Hepatic stellate cell (primary cell): ENCODE data around the gene CD164.
"Not testable (repeated sequence)": the region's sequence is repeated elsewhere in the genome, so short reads cannot be mapped to it uniquely, and the experiment has no call there.

Experiments used
- DNase-seq: peaks from one replicate; pipeline ENCODE4 v3.0.0; 2011; ENCODE audit warnings: low spot score

CD164 gene

DNA sequence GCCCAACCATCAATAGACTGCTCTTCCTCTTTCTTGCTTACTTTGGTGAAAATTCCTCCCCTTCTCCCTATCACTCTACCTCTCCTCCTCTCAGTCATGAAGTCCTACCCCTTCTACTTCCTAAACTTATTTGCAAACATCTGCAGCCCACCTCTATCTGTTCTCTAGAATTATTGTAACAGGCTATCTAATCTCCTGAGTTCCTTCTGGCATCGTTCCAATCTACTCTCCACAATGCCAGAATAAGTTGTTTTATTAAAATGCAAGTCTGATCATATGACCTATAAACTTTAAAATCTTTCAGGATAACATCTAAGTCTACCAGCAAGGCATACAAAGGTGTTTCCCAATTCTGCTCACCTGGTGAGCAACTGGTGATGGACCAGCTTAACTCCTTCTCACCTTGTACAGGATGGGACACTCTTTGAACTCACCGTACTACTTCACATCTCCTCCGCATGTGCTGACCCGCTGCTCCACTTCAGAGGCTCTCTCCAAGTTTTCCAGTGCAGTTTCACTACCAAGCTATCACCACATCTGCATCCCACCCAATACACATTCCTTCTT, 7.9 kb downstream of the CD164 start:
- DNase-seq: no peak

DNA sequence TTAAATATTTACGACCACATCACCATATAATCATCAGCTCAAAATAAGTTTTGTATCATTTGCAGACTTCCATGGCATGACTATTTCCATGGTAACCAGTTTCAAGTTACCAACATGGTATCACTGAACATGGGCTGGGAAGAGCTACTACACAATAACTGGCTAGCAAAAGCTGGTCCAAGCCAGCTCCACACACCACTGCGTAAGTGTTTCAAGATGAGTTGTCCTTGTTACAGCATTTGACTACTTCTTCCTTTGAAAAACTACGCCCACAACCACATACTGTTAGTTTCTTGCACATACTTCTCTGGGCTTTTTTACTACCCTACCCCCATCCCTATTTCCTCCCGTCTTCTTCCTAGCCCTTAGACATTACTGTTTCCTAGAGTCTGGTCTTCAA, 8.5 kb downstream of the CD164 start:
- DNase-seq: no peak

DNA sequence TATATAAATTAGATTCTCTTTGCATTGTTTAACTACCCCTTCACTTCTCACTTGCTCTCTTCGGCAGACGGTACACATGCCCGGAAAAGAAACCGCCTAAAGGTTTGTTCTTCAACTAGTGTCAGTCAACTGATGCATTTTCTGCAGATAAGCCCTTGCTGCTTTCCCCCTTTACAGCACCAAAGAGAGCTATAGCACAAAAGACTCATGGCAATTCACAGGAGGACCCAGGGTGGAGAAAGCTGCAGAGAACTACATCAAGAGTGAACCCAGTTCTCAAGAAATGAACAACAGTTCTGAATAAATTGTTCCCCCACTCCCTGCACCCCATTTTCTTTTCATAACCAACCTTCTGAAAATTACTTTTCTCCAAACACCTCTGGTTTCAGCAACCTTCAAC, 8.9 kb downstream of the CD164 start:
- DNase-seq: no peak

DNA sequence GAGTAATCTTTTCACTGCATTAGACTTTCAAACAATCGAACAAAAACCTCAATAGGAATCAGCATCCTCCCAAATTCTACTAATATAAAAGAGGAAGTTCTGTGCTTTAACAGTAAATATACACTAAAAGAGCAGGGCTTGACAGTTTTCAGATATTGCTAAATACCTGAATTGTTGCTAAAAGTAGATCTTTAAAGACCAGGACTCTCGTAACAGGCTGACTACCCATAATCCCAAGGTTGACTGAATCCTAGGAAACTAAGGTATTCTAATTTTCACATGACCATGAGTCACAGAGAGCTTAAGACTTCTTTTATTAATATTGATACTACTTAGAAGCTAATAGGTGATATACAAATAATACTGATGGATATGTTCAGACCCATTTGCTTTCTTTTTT, 10.1 kb downstream of the CD164 start:
- no peak for DNase-seq

DNA sequence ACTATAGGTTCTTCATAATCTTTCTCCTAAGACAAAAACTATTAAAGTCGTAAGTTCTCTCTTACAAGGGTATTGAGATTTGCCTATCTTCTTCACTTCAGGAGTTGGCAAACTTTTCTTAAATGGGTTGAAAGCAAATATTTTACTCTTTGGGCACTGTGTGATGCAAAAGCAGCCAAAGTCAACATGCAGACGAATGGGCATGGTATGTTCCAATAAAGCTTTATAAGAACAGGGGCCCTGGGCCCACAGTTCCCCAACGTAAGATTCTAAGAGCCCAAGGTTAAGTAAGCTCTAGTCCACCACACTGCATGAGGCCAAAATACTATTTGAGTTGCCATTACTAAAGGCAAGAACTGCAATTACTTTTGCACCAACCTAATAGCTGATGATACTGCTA, 11.5 kb downstream of the CD164 start:
- DNase-seq: no peak

DNA sequence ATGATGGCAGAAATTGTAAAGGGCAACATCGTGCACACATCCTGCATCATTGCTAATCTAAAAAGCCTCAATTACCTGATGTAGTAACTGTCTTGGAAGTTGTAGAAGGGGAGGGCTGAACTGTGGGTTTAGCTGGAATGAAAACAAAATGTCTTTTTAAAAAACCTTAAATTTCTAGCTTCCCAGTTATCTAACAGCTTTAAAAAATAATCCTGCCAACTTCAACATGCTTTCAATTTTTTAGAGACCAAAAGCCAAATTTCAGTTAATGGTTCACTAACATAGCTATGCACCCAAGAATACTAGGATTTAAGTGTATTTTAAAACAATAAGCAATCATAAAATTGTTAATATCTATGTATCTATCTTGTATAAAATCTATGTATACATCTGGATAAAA, 11.9 kb downstream of the CD164 start:
- DNase-seq: no peak

DNA sequence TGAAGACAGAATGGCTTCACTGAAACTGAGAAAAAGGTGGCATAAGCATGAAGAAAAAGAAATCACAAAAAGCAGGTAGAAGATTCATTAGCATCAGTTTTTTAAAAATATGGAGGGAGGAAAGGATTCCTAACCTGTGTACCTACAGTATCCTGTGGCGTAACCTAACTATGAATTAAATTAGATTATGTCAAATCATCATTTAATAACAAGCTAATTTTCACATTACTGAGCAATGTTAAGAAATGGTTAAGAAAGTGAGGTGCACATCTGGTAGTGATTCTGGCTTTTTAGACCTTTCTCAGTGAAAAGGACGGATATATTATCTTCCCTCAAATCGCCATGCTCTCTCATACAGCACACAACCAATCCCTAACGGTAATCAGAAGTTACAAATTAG, 12.5 kb downstream of the CD164 start:
- DNase-seq: no peak

DNA sequence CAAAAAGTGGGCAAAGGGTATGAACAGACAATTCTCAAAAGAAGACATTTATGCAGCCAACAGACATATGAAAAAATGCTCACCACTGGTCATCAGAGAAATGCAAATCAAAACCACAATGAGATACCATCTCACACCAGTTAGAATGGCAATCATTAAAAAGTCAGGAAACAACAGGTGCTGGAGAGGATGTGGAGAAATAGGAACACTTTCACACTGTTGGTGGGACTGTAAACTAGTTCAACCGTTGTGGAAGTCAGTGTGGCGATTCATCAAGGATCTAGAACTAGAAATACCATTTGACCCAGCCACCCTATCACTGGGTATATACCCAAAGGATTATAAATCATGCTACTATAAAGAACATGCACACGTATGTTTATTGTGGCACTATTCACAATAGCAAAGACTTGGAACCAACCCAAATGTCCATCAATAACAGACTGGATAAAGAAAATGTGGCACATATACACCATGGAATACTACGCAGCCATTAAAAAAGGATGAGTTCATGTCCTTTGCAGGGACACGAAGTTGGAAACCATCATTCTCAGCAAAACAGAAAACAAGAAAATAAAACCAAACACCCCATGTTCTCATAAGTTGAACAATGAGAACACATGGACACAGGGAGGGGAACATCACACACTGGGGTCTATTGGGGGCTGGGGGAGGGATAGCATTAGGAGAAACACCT, 17.7 kb downstream of the CD164 start:
- DNase-seq: not testable (repeated sequence)

DNA sequence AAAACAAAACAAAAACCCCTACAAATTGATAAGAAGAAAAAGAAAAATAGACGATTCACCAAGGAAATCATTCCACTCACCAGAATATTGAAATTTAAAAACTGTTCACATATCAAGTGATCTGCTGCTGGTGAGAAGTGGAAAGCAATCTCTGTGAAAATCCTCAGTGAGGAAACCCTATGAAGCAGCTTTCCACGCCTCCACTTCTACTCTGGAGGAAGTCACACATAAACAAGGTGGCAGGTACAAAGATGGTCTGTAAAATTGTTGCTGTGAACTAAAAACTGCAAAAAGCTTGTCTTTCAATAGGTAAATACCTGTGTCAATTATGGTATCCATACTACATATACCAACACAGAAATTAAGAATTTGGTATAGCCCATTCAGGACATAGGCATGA, 18.5 kb downstream of the CD164 start:
- DNase-seq: no peak

DNA sequence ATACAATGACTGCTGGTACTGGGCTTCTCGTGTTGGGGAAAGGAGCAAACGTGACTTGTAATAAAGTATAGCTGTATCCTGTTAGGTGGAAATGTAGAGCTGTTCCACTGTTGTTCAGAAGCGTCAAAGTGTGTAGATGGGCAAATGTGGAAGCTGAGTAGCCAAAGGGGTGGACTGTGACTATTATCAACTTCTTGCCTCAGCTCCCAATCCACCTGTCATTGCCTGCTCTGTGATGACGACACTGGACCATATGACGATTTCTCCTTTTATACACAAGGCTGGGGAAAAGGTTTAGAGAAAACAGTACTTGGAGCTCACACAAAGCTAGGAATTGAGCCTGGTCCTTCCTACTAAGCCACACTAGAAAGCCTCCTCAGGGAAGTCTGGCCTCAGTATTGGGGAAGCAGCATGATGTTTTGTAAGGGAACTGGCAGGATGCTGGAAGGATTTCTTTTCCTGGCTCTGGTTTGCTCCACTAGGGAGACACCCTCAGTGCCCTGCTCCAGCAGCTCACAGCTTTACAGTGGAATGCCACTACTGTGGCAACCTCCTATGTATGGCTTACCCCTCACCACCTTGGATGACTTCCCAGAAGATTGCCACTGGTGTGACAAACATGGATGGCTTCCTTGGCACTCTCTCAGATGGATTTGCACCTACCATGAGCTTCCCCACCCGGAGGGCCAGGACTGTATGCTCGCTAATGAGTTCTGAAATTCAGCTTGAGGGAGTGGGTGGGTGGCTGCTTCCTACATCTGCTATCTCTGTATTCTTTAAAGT, 20.0 kb downstream of the CD164 start:
- no peak for DNase-seq

DNA sequence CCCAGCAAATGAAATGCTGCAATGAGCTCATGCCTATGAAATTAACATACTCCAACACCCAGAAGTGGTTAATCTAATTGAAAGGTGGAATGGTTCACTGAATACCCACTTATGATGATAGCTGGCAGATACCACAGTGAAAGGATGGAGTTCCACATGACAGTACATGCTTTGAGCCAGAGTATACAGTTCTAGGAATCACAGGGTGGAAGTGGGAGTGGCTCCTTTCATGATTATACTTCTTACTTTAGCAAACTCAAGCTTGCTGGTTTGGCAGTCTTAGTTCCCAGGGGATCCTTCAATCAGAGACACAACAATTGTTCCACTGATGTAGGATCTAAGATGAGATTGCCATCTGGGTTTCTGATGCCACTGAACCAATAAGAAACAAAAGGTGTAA, 21.5 kb downstream of the CD164 start:
- no peak for DNase-seq

DNA sequence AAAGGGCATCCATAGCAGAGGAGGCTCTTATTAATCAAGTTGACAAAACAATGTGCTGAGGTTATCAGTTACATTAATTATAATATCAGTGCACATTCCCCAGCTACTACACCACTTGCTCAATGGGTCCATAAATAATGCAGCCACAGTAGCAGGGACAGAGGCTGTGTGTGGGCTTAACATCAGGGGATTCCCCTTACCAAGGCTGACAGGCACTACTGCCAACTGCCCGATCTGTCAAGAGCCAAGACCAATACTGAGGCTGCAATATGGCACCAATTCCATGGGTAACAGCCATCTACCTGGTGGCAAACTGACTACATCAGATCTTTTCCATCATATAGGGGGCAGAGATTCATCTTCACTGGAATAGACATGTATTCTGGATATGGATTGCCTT, 22.0 kb downstream of the CD164 start:
- no peak for DNase-seq

DNA sequence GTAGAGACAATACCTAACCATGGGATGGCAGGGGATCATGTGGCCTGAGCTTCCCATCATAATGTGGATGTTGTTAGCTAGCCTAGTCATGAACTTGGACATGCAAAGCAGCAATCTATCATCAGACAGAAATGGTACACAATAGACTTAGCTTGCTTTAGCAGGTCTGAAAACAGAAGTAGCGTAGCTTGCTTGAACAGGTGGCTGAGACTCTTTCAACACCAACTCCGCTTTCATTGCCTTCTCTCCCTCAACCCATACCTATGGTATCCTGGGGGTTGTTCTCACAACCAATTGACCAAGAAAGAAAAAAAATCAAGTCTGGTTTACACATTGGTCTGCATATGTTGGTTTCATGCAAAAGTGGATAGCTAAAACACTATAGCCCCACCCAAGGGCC, 23.0 kb downstream of the CD164 start:
- DNase-seq: no peak

DNA sequence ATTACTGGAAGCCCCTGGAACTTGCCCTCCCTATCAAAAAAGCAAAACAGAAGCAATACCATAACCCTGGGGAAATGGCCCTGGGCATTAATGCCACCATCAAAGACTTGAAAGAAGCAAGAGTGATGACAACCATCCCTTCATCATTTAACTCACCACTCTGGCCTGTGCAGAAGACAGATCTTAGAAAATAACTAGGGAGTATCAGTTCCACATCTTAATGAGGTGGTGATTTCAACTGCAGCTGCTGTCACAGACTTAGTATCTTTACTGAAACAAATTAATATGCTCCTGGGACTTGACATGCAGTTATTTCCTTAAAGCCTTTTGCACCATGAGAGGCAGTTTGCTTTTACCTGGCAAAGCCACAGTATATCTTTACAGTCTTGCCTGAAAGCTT, 24.1 kb downstream of the CD164 start:
- DNase-seq: no peak

DNA sequence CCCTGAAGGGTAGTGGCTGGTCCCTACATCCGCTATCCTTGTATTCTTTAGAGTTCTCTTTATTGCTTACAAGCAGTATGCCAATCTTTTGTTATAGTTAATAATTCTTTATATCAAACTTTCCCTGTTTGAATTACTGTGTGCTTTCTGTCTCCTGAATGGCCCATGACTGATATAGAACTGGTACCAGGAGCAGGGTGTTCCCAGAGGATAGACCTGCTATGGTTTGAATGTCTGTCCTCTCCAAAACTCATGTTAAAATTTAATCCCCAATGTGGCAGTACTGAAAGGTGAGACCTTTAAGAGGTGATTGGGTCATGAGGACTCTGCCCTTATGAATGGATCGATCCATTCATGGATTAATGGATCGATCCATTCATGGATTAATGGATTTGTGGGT, 26.0 kb downstream of the CD164 start:
- DNase-seq: no peak

DNA sequence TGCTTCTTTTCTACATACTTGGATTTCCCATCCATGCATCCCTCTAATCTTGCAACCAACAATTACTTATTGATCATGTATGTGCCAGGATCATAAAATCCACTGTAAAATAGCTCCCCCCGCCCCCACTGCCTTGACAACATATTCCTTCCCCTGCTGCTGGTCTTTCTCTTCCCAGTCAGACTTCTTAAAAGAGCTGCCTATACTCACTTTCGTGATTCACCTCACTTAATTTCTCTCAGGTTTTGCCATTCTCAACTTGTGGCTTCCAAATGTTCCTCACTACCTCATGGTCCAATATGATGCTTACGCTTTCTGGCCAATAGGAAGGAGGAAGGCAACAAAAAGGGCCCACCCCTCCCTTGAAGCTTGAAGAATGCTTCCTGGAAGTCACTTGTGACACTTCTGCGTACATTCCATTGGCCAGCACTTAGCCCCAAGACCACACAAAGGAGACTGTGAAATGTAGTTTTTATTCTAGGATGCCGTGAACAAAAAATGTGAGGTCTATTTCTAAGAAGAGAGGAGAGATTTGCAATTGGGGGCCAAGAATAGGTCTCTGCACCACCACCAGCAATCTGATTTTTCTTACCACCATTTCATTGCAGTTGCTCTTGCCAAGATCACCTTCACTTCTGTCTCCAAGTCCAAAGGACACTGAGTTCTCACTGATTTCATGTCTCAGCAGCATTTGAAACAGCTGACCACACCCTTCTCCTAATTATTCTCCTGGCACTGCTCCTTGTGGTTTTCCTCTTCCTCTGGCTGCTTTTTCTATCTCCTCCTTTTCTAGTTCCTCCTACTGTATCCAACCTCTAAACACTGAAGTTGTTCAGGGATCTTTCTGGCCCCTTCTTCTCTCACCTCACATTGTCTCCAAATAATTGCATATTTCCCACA, 30.8 kb downstream of the CD164 start:
- DNase-seq: no peak

DNA sequence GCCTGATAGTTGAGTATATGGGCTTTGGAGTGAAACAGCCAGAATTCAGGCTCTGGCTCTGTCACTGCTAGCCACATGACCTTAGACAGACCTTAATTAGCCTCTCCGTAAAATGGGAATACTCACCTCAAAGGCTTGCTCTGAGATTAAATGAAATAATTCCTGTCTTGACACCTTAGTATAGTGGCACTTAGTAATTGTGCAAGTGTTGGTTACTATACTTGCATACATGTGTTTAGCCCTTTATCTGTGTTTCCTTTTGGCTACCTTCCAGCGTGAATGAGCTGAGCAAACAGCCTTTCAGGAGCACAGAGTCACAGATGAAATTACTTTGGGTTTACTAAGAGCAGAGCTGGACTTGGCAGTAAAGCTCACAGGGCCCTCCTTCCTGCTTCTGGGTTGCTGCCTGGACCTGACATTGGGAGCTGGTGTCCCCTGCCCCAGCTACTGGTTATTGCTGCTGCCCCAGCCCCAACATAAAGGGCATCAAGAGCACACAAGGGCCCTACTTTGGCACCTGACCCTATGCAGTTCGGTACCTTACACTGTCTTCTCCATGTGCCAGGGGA, 32.8 kb downstream of the CD164 start:
- DNase-seq: no peak

DNA sequence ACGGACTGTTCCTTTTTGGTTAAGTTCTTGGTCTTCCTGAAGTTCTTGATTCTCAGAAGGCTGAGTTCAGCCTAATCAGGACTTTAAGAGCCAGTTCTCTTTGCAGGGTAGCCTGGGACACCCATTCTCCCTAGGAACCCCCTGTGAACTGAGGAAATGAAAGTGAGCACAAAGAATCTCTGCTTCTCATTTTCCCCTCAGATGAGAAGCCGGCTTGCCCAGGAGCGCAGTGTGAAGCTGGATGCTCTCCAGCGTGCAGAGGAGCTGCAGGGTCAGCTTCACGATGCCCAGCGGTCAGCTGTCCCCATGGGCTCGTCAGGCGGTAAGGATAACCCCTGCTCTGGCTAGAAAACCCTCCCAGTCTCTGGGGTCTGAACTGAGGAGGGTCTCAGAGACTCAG, 34.0 kb downstream of the CD164 start:
- no peak for DNase-seq

DNA sequence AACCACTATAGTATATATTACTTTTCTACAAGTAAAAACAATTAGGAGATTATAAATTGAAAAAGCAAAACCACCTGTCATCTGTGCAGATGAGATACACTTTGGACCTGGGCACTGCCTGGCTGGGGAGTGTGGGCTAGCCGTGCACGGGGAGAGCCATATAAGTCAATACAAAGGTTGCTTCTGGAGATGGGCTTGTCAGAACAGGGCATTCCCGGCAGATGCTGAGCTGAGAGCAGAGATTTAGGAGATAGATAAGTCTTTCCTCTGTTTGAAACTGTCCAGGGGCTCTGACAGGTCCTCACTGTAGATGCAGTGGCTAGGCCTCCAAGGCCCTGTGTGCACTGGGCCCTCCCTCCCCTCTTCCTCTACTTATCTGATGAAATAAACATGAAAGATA, 34.5 kb downstream of the CD164 start:
- DNase-seq: no peak

DNA sequence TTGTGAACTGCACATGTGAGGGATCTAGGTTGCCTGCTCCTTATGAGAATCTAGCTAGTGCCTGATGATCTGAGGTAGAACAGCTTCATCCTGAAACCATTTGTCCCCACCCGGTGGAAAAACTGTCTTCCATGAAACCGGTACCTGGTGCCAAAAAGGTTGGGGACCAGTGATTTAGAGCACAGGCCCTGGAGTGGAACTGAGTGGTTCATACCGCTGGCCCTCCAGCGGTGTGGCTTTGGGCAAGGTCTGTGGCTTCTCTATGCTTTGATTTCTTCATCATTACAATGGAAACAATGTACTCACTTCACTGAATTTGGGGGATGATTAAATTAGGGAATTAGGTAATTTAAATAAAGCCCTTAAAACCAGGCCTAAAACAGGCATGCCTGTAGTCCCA, 36.3 kb downstream of the CD164 start:
- no peak for DNase-seq

DNA sequence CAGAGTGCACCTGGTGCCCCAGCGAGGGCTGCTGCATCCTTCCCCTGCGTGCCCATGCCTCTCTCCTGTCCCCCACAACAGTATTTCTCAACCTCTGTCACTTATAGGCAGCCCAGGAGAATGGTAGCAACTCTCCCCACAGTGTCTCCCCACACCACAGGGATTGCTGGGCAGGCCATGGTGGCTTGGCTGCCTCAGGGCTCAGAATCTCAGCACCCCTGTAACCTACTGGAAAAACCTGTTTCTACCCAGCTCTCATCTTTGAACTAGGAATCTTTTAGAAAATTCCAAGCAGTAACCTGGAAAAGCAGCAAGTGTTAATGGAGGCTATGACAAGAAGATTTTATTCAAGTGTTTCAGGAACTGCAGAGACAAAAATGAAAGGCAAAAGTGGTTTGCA, 38.0 kb downstream of the CD164 start:
- DNase-seq: no peak

DNA sequence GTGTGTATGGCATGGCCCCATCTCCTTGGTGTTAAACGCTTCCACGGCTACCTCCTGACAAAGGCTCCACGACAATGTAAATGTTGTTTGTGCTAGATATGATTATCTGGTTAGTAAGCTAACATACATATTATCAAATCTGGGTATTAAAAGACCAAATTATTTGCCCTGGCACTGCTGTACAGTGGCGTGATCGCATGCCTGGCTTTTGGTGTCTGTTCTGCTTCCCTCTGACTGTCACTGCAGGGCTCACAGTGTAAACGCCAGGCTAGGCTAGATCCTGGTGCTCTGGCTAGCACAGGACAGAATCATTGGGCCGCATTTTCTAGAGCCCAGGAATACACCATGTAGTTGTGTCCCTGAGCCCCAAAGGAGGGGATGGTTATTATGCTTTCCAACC, 38.7 kb downstream of the CD164 start:
- no peak for DNase-seq
